ENCODE measurements around the gene VPS37C. TPM values are rescaled to one million over a fixed set of nuclear protein-coding genes. Genes with fewer than 3 reads are reported as not detected.

Gene VPS37C
- total RNA-seq, 4 donors from 2014 or later: 8.6 to 23.3 (median 20.5) TPM

DNA sequence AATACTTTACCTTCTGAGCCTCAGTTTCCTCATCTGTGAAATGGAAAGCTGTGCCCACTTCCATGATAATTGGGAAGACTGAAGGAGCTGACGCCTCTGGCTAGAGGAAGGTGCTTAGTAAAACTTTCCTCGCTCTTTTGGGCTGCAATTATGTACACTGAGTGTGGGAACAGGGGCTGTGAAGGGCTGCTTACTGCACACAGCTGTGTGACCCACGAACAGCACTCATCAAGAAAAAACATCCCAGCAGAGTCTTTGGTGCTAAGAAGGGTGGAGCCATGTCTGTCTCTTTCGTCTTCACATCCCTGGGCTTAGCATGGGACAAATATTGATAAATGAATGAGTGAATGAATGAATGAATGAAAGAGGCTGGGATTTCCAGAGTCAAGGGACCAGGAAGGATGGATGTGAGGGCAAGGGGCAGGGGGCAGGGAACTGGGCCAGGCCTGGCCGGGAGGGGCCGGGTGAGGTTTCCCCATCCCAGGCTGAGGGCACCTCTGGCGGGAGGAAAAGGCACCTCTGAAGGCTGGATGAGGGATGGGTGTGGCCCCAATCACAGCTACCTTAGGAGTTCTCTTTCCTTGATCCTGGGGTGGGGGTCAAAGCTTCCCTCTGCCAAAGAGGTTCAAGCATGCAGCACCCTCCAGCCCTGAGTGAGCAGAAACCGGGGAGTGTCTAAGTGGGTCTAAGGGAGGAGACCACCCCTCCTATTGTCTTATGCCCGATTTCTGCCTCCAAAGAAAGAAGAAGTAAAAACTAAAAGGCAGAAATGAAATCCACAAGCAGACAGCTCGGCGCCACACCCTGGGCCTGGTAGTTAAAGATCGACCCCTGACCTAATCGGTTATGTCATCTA is 68.1 kb downstream of the VPS37C start:
- DNase-seq: no peak
- TF ChIP-seq POLR2A (IDR thresholded peaks at IDR 0.05): no peak
- TF ChIP-seq EP300 (IDR thresholded peaks at IDR 0.05; ENCODE audit: low read depth): no peak
- TF ChIP-seq, protein P1, sequence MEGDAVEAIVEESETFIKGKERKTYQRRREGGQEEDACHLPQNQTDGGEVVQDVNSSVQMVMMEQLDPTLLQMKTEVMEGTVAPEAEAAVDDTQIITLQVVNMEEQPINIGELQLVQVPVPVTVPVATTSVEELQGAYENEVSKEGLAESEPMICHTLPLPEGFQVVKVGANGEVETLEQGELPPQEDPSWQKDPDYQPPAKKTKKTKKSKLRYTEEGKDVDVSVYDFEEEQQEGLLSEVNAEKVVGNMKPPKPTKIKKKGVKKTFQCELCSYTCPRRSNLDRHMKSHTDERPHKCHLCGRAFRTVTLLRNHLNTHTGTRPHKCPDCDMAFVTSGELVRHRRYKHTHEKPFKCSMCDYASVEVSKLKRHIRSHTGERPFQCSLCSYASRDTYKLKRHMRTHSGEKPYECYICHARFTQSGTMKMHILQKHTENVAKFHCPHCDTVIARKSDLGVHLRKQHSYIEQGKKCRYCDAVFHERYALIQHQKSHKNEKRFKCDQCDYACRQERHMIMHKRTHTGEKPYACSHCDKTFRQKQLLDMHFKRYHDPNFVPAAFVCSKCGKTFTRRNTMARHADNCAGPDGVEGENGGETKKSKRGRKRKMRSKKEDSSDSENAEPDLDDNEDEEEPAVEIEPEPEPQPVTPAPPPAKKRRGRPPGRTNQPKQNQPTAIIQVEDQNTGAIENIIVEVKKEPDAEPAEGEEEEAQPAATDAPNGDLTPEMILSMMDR (IDR thresholded peaks at IDR 0.05): no peak
- no peak for TF ChIP-seq POLR2AphosphoS5 (IDR thresholded peaks at IDR 0.05)
- H3K4me1 ChIP-seq: no peaks in the 10 kb centered on the region
- no peak overlapping the region for H3K27ac ChIP-seq
- no peak overlapping the region for H3K4me3 ChIP-seq
- no peaks in the 10 kb centered on the region for H3K9me3 ChIP-seq
- WGBS, 2 donors (ENCODE audit: low coverage in 1 of 2): 74 to 82% methylated on average over 10 to 13 of the region's 13 CpGs
- no peaks in the 10 kb centered on the region for H3K27me3 ChIP-seq
- in situ Hi-C loops (cut with MboI; ENCODE audit: low pct_ligation_motif_present in 1 of 4, low pct_unique_long_range_greater_than_20kb in 1 of 4, low sequenced_read_pairs in 3 of 4) (no loop called here), intact Hi-C loops (cut with DNase I; ENCODE audit: low total_unique reads) (no loop called here)
- no peaks in the 10 kb centered on the region for H3K36me3 ChIP-seq

DNA sequence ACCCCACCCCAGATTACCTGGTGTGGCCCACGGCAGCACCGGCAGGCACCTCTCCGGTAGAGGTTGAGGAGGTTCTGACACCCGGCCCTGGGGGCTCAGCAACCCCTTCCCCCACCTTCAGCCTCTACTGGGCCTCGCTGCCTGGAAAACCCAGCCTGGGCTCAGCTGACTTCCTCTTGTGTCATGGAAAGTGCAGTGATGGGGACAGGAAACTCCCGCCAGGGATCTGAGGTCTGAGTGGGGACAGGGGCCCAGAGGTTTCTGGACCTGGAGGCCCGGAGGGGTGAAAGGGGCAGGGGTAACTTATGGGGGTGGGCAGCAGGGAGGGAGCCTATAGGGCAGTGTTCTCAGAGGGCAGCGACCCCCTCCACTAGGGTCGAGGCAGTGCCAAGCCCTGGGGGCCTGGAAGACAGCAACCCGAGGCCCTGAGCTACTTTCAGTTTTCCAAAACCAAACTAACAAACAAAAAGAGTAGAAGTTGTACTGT is 68.9 kb downstream of the VPS37C start:
- intact Hi-C loops (cut with DNase I; ENCODE audit: low total_unique reads) (no loop called here), in situ Hi-C loops (cut with MboI; ENCODE audit: low pct_ligation_motif_present in 1 of 4, low pct_unique_long_range_greater_than_20kb in 1 of 4, low sequenced_read_pairs in 3 of 4) (no loop called here)
- Histone ChIP-seq H3K4me1 (no peaks in the 10 kb centered on the region), H3K4me3 (no peak overlapping the region), H3K27me3 (no peaks in the 10 kb centered on the region), H3K9me3 (no peaks in the 10 kb centered on the region), H3K36me3 (no peaks in the 10 kb centered on the region), H3K27ac (no peak overlapping the region)
- WGBS, 2 donors (ENCODE audit: low coverage in 1 of 2): 33 to 58% methylated on average over 1 to 10 of the region's 10 CpGs
- TF ChIP-seq POLR2A (IDR thresholded peaks at IDR 0.05) (no peak), POLR2AphosphoS5 (IDR thresholded peaks at IDR 0.05) (no peak), EP300 (IDR thresholded peaks at IDR 0.05; ENCODE audit: low read depth) (no peak)
- TF ChIP-seq, protein P1 (IDR thresholded peaks at IDR 0.05): no peak
- DNase-seq: peak; percentile 26

DNA sequence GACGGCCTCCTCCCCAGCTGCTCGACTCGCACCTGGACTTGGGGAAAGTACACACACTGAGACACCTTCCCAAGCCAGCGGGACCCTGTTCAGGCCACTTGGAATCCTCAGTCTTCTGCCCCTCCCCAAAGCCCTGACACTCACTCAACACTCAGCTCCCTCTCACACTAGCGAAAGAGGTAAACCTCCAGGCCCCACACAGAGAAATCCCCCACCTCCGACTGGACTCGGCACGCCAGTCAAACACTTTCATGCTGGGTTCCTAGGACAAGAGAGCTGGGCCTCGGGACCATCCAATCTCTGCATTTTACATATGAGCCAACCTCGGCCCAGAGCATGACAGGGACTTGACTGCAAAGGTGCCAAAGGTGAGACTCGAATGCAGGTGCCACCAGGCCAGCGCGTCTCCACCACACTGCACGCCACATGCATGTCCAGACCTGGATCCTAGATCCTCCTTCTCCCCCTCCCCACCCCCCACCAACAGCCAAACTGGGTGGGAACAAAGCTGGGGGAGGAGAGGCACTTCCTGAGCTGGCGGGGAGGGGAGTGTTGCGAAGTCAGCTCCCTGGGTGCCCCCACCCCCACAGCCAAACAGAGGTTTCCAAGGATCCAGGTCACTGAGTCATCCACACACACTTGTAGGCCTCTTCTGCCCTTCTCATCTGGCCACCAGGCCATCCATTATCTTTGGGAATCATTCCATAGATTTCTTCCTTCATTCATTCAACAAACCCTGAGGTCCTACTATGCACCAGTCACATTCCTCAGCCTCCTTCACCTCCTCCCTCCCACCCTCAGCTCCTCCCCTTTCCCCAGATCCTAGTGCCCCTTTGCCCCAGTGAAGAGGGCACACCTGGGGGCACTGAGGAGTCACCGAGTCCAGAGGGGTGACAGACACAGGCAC is 69.6 kb downstream of the VPS37C start:
- no peak for DNase-seq
- H3K4me3 ChIP-seq: no peak overlapping the region
- intact Hi-C loops (cut with DNase I; ENCODE audit: low total_unique reads) (no loop called here), in situ Hi-C loops (cut with MboI; ENCODE audit: low pct_ligation_motif_present in 1 of 4, low pct_unique_long_range_greater_than_20kb in 1 of 4, low sequenced_read_pairs in 3 of 4) (no loop called here)
- no peaks in the 10 kb centered on the region for H3K9me3 ChIP-seq
- H3K27ac ChIP-seq: no peak overlapping the region
- H3K36me3 ChIP-seq: no peaks in the 10 kb centered on the region
- no peaks in the 10 kb centered on the region for H3K27me3 ChIP-seq
- no peaks in the 10 kb centered on the region for H3K4me1 ChIP-seq
- 86% methylated on average over 17 of the region's 17 CpGs; no CpG with 5 or more reads in 1 of the 2 donors for WGBS, 2 donors (ENCODE audit: low coverage in 1 of 2)
- TF ChIP-seq, protein P1 (IDR thresholded peaks at IDR 0.05): no peak
- TF ChIP-seq EP300 (IDR thresholded peaks at IDR 0.05; ENCODE audit: low read depth) (no peak), POLR2AphosphoS5 (IDR thresholded peaks at IDR 0.05) (no peak), POLR2A (IDR thresholded peaks at IDR 0.05) (no peak)

DNA sequence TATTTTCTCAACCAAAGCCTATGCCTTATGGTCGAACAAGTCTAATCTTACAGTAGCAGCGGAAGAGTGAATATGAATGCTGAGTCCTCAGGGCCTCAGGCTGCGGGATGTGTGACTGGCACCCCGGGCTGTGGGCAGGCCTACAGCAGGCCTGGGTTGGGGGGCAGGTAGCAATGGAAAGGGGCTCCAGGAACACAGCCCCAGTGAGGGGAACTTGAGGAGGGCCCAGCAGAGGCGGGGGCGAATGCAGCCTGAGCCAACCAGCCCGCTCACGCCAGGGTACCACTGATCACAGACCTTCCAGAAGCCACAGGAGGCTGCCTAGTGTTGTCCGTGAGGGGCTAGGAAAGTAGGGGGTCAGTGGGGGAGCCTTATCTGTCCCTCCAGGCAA is 70.2 kb downstream of the VPS37C start:
- intact Hi-C loops (cut with DNase I; ENCODE audit: low total_unique reads) (no loop called here), in situ Hi-C loops (cut with MboI; ENCODE audit: low pct_ligation_motif_present in 1 of 4, low pct_unique_long_range_greater_than_20kb in 1 of 4, low sequenced_read_pairs in 3 of 4) (no loop called here)
- H3K27me3 ChIP-seq: no peaks in the 10 kb centered on the region
- no peak overlapping the region for H3K4me3 ChIP-seq
- no peak overlapping the region for H3K27ac ChIP-seq
- no peaks in the 10 kb centered on the region for H3K9me3 ChIP-seq
- H3K36me3 ChIP-seq: no peaks in the 10 kb centered on the region
- no peak for DNase-seq
- no peak for TF ChIP-seq EP300 (IDR thresholded peaks at IDR 0.05; ENCODE audit: low read depth)
- TF ChIP-seq POLR2A (IDR thresholded peaks at IDR 0.05): no peak
- TF ChIP-seq, protein P1 (IDR thresholded peaks at IDR 0.05): no peak
- WGBS, 2 donors (ENCODE audit: low coverage in 1 of 2): 91 to 100% methylated on average over 1 to 9 of the region's 9 CpGs
- no peaks in the 10 kb centered on the region for H3K4me1 ChIP-seq

Measured in transverse colon (tissue), 4 donors.